ENCODE measurements around the gene ZNF385B.

DNA sequence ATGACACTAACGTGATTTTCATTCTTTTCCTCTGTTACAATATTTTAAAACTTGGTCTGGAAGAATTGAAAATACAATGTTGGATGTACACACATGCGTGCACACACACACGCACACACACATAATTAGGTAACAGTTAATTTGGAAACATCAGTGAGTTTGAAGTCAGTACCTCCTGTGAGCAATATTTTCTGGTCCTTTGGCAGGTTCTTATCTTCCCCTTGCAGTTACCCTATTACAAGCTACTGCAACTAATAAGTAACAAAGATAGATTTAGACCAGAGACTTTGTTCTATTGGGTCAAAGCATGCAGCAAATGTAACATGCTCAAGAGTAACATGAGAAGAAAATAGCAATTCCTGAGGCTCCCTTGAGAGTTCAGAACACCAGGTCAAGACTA, 73.3 kb downstream of the ZNF385B start:
- TF ChIP-seq, protein P1, sequence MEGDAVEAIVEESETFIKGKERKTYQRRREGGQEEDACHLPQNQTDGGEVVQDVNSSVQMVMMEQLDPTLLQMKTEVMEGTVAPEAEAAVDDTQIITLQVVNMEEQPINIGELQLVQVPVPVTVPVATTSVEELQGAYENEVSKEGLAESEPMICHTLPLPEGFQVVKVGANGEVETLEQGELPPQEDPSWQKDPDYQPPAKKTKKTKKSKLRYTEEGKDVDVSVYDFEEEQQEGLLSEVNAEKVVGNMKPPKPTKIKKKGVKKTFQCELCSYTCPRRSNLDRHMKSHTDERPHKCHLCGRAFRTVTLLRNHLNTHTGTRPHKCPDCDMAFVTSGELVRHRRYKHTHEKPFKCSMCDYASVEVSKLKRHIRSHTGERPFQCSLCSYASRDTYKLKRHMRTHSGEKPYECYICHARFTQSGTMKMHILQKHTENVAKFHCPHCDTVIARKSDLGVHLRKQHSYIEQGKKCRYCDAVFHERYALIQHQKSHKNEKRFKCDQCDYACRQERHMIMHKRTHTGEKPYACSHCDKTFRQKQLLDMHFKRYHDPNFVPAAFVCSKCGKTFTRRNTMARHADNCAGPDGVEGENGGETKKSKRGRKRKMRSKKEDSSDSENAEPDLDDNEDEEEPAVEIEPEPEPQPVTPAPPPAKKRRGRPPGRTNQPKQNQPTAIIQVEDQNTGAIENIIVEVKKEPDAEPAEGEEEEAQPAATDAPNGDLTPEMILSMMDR (IDR thresholded peaks at IDR 0.05; ENCODE audit: borderline replicate concordance, extremely low read depth, low read length, poor library complexity, severe bottlenecking) = no peak
- TF ChIP-seq EZH2 (IDR thresholded peaks at IDR 0.05; ENCODE audit: borderline replicate concordance, low read depth, low read length, severe bottlenecking) = no peak

All from DND-41 (cell line).